ENCODE measurements around the gene TARBP1.

DNA sequence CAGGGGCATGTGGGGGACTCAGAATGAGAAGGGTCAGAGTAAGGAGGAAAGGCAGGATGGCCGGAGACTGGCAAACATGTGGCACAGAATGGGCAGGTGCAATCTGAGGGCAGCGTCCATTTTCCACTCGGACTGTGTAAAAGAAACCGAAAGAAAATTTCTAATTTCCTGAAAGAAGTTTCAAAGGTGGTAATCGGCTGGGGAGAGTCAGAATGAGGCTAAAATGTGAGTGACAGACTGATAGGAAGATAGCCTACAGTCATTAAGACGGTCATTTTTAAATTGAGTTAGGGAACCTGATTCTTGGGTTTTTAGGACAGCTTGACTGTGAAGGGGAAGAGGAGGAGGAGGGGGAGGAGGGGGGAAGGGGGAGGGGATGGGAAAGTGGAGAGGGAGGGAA, 82.1 kb downstream of the TARBP1 start:
- TF ChIP-seq POLR2A (IDR thresholded peaks at IDR 0.05; ENCODE audit: control extremely low read depth in 1 of 2, low read depth in 2 of 2, low read length in 2 of 2) (no peak), EGR1 (IDR thresholded peaks at IDR 0.05; ENCODE audit: borderline replicate concordance, low read depth, low read length) (no peak), POLR2AphosphoS5 (IDR thresholded peaks at IDR 0.05; ENCODE audit: low read depth, low read length) (no peak), TAF7 (optimal IDR thresholded peaks at IDR 0.05; ENCODE audit: borderline replicate concordance, low read depth, low read length) (no peak), JUN (IDR thresholded peaks at IDR 0.05; ENCODE audit: low read depth, low read length) (no peak), RNF2 (IDR thresholded peaks at IDR 0.05; ENCODE audit: borderline replicate concordance, low read depth, low read length, missing control alignments, poor library complexity, severe bottlenecking) (no peak), SP2 (IDR thresholded peaks at IDR 0.05; ENCODE audit: low read length) (no peak), EP300 (IDR thresholded peaks at IDR 0.05; ENCODE audit: borderline replicate concordance in 1 of 2, low read depth in 2 of 2, low read length in 2 of 2) (no peak), EZH2 (IDR thresholded peaks at IDR 0.05; ENCODE audit: low read depth, low read length, severe bottlenecking) (no peak), CBX8 (IDR thresholded peaks at IDR 0.05; ENCODE audit: borderline replicate concordance, low read depth, low read length) (no peak)
- TF ChIP-seq, protein P1, sequence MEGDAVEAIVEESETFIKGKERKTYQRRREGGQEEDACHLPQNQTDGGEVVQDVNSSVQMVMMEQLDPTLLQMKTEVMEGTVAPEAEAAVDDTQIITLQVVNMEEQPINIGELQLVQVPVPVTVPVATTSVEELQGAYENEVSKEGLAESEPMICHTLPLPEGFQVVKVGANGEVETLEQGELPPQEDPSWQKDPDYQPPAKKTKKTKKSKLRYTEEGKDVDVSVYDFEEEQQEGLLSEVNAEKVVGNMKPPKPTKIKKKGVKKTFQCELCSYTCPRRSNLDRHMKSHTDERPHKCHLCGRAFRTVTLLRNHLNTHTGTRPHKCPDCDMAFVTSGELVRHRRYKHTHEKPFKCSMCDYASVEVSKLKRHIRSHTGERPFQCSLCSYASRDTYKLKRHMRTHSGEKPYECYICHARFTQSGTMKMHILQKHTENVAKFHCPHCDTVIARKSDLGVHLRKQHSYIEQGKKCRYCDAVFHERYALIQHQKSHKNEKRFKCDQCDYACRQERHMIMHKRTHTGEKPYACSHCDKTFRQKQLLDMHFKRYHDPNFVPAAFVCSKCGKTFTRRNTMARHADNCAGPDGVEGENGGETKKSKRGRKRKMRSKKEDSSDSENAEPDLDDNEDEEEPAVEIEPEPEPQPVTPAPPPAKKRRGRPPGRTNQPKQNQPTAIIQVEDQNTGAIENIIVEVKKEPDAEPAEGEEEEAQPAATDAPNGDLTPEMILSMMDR (IDR thresholded peaks at IDR 0.05; ENCODE audit: control extremely low read depth in 1 of 3, insufficient read depth in 1 of 3, low read depth in 1 of 3, low read length in 3 of 3): no peak
- TF ChIP-seq, protein P2, sequence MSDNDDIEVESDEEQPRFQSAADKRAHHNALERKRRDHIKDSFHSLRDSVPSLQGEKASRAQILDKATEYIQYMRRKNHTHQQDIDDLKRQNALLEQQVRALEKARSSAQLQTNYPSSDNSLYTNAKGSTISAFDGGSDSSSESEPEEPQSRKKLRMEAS (IDR thresholded peaks at IDR 0.05): no peak
- TF ChIP-seq, protein P3, sequence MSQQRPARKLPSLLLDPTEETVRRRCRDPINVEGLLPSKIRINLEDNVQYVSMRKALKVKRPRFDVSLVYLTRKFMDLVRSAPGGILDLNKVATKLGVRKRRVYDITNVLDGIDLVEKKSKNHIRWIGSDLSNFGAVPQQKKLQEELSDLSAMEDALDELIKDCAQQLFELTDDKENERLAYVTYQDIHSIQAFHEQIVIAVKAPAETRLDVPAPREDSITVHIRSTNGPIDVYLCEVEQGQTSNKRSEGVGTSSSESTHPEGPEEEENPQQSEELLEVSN (IDR thresholded peaks at IDR 0.05): no peak
